Mesodermal cell (in vitro differentiated cells): Measurements from ENCODE around the gene HADHB.
"Not testable (repeated sequence)": the region's sequence is repeated elsewhere in the genome, so short reads cannot be mapped to it uniquely, and the experiment has no call there.

ENCODE experiments used
- H3K27ac ChIP-seq: 2 replicates; pipeline ENCODE4 v1.7.0; 2013; ENCODE audit warnings: mild to moderate bottlenecking, low read depth, low read length, moderate library complexity; ENCODE audit not compliant: severe bottlenecking
- H3K36me3 ChIP-seq: 2 replicates; pipeline ENCODE4 v1.7.1; 2013; ENCODE audit warnings: mild to moderate bottlenecking, low read length, moderate library complexity; ENCODE audit not compliant: control insufficient read depth, insufficient read depth
- H3K4me1 ChIP-seq: one replicate; pipeline ENCODE4 v1.7.1; 2013; ENCODE audit warnings: mild to moderate bottlenecking, low read length; ENCODE audit not compliant: insufficient read depth, control insufficient read depth, poor library complexity, severe bottlenecking
- H3K4me3 ChIP-seq: 2 replicates; pipeline ENCODE4 v1.7.0; 2013; ENCODE audit warnings: low read length, control low read depth, mild to moderate bottlenecking; ENCODE audit not compliant: insufficient read depth, poor library complexity, severe bottlenecking; ENCODE audit errors: extremely low read depth
- H3K9me3 ChIP-seq: 2 replicates; pipeline ENCODE4 v1.7.1; 2013; ENCODE audit warnings: mild to moderate bottlenecking, low read length, moderate library complexity; ENCODE audit not compliant: control insufficient read depth
- WGBS, 2 experiments: methylation state at CpG; one replicate each; pipeline ENCODE4 v1.1.5; 2013; ENCODE audit warnings: missing lambda C conversion rate in 2 of 2; ENCODE audit not compliant: insufficient coverage in 2 of 2; 5-methylcytosine and 5-hydroxymethylcytosine counted together

The HADHB gene

DNA sequence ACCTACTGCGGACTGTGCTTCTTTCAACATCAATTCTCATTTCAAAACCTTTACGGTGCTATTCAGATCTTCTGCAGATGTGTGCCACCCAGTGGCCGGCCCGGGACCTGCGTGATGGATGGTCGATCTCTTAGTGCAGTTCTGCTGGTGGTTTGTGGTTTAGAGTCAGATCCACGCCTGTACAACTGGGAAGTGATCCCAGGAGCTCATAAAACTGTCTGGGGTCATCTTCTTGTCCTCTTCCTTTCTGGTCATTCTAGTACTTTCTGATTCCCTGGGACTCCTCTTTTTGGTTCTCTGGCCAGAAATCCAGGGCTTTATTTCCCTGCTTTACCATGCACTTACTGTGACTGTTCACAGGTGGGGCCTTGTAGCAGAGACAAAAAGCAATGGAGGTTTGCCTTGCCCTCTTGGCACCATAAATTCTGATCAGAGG lies 85.4 kb downstream of the HADHB start:
- Histone ChIP-seq H3K9me3 (no peaks in the 10 kb centered on the region), H3K4me1 (no peaks in the 10 kb centered on the region), H3K36me3 (no peaks in the 10 kb centered on the region), H3K27ac (no peak overlapping the region), H3K4me3 (no peak overlapping the region)
- WGBS, 2 experiments: 9 to 27% methylated on average over 3 to 6 of the region's 7 CpGs

DNA sequence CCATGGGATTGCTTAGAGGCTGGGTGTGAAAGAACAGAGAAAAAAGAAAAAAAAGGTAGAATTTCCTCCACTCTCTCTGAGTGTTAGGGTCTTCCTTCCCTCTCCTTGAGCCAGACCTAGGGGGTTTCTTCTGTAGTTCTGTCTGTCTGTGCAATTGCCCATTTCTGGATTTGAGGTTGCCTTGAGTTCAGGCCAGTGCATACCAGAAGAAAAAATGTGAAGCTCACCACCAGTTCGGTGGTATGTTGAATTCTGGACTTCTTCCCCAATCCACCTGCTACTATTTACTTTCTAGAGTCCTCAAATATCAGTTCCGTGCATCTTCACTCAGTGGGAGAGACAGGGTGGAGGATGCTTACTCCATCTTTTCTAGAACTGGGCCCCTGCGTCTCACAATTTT lies 85.9 kb downstream of the HADHB start:
- H3K9me3 ChIP-seq: no peaks in the 10 kb centered on the region

DNA sequence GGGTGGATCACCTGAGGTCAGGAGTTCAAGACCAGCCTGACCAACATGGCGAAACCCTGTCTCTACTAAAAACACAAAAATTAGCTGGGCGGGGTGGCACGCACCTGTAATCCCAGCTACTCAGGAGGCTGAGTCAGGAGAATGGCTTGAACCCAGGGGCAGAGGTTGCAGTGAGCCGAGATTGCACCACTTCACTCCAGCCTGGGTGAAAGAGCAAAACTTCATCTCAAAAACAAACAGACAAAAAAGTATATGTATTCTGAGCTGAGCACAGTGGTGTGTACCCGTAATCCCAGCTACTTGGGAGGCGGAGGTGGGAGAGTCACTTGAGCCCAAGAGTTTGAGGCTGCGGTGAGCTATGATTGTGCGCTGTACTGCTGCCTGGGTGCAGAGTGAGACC lies 86.6 kb downstream of the HADHB start:
- H3K27ac ChIP-seq, H3K36me3 ChIP-seq, H3K9me3 ChIP-seq, H3K4me1 ChIP-seq, H3K4me3 ChIP-seq: not testable (repeated sequence)
- 90 to 92% methylated on average over 2 to 4 of the region's 8 CpGs for WGBS, 2 experiments

More for the DNA sequence above, 85.9 kb downstream of the HADHB start:
- H3K4me3 ChIP-seq: no peak overlapping the region
- H3K36me3 ChIP-seq: no peaks in the 10 kb centered on the region
- no peaks in the 10 kb centered on the region for H3K4me1 ChIP-seq
- WGBS, 2 experiments: no CpG with 5 or more reads among the region's 3 CpGs
- H3K27ac ChIP-seq: no peak overlapping the region

DNA sequence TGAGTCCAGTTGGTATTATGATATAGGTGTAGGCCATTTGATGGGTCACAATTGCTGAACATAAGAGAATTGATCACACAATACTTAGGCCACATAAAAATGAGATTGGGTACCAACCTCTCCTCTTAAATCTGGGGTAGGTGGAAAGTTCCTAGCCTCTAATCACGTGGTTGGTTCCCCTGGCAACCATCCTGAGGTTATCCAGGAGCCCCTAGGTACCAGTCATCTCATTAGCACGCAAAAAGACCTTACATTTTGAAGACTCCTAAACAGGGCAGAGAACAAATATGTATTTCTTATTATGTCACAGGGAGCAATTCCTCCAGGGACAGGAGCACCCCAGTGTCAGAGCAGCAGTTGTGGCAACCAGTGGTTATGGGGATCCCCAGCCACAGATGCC lies 88.6 kb downstream of the HADHB start:
- Histone ChIP-seq H3K9me3 (no peaks in the 10 kb centered on the region), H3K27ac (no peak overlapping the region), H3K36me3 (no peaks in the 10 kb centered on the region), H3K4me3 (no peak overlapping the region), H3K4me1 (no peaks in the 10 kb centered on the region)
- no CpG with 5 or more reads among the region's 2 CpGs for WGBS, 2 experiments

DNA sequence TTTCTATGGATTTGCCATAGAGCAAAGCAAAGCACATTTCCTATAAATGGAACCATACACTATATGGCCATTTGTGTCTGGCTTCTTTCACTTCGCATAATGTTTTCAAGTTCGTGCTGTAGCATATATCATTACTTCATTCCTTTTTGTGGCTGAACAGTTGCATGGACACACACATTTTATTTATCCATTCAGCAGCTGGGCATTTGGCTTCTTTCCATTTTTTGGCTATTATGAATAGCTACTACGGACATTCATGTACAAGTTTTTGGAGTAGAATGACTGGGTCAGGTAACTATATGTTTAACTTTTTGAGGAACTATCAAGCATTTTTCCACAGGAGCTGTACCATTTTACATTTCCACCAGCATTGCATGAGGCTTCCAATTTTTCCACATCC lies 90.5 kb downstream of the HADHB start:
- peaks cover 6% of the 10 kb centered on the region for H3K4me1 ChIP-seq
- no peaks in the 10 kb centered on the region for H3K36me3 ChIP-seq
- WGBS, 2 experiments: 94 to 100% methylated on average over 1 to 2 of the region's 3 CpGs
- H3K4me3 ChIP-seq: no peak overlapping the region
- no peak overlapping the region for H3K27ac ChIP-seq
- no peaks in the 10 kb centered on the region for H3K9me3 ChIP-seq

DNA sequence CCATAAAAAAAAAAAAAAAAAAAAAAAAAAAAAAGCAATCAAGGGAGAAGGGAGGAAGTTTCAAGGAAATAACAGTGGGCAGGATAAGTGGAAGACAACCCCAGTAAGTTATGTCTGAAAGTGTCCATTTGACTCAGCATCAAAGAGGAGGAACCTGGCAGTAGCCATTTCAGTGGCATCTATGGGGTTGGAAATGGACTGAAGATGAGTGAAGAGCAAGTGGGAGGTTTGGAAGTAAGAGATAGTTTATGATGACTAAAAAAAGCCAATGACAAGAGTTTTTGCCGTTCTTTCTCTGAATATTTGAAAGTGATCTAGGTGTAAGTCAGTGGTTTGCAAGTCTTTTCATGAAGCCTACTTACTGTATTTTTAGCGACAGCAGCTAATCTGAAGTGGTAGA lies 92.0 kb downstream of the HADHB start:
- H3K27ac ChIP-seq: no peak overlapping the region
- no peak overlapping the region for H3K4me3 ChIP-seq
- H3K36me3 ChIP-seq: no peaks in the 10 kb centered on the region
- WGBS, 2 experiments: 93 to 94% methylated on average over 2 of the region's 2 CpGs
- peaks cover 9% of the 10 kb centered on the region for H3K4me1 ChIP-seq
- H3K9me3 ChIP-seq: no peaks in the 10 kb centered on the region

DNA sequence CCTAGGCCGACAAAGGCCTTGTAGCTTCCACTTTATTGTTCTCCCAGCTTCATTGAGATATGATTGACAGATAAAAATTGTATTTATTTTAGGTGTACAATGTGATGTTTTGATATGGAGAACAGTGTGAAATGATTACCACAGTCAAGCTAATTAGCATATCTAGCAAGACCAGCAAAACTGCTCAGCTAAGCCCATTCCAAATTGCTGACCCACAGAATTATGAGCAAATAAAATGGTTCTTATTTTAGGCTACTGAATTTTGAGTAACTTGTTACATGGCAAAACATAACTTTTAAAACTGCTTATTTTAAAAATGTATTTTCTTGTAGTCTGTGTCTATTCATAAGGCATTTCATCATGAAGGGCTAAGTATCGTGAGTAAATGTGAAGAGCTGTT lies 92.6 kb downstream of the HADHB start:
- H3K4me3 ChIP-seq: no peak overlapping the region
- no peaks in the 10 kb centered on the region for H3K36me3 ChIP-seq
- no peaks in the 10 kb centered on the region for H3K9me3 ChIP-seq
- 100% methylated on average over 1 of the region's 2 CpGs; no CpG with 5 or more reads in 1 of the 2 experiments for WGBS, 2 experiments
- H3K27ac ChIP-seq: no peak overlapping the region
- peaks cover 9% of the 10 kb centered on the region for H3K4me1 ChIP-seq
